OCI-LY3 (cell line): ENCODE measurements around the gene MYH15.

Experiments
- EZH2phosphoT487 ChIP-seq: fragments of 200-600 bp; shearing (Covaris generic); IDR thresholded peaks from 2 replicates; pipeline ENCODE4 v1.6.1; 2018; ENCODE audit warnings: antibody characterized with exemption, mixed run types, low read depth
- TF ChIP-seq, protein P1 (sequence below): fragments of 200-600, 300-600 bp; sonication (generic); IDR thresholded peaks from 2 replicates; pipeline ENCODE4 v1.5.1; 2014; ENCODE audit warnings: antibody characterized with exemption, low read length, low read depth

DNA sequence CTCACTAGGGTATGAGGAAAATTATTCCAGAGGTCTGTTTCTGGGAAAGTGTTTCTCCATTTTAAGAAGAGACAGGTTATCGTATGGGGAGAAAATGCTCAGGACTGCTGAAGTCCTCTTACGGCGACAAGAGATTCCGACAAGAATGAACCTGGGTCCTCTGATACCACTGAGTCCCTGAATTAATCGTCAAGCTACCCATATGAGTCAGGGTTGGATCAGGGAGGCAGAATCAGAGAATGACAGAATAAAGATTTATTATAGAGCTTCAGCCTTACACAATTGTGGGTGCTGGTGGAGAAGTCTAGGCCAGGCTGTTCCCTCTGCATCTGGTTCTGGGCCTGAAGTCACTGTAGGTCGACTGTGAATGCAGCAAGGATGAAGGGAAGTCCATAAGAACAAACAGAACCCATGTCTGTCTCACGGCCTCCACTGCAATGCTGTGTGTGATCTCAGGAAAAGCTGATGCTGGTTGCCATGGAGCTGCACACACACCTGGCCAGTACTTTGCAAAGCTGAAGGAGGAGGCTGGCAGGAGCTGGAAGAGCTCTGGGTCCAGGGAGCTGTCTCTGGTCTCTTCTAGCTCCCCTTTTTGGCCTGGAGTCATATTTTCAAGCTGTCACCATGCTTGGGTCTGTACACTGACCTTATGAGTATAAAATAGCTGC is 130.1 kb downstream of the MYH15 start:
- TF ChIP-seq, protein P1, sequence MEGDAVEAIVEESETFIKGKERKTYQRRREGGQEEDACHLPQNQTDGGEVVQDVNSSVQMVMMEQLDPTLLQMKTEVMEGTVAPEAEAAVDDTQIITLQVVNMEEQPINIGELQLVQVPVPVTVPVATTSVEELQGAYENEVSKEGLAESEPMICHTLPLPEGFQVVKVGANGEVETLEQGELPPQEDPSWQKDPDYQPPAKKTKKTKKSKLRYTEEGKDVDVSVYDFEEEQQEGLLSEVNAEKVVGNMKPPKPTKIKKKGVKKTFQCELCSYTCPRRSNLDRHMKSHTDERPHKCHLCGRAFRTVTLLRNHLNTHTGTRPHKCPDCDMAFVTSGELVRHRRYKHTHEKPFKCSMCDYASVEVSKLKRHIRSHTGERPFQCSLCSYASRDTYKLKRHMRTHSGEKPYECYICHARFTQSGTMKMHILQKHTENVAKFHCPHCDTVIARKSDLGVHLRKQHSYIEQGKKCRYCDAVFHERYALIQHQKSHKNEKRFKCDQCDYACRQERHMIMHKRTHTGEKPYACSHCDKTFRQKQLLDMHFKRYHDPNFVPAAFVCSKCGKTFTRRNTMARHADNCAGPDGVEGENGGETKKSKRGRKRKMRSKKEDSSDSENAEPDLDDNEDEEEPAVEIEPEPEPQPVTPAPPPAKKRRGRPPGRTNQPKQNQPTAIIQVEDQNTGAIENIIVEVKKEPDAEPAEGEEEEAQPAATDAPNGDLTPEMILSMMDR: no peak
- TF ChIP-seq EZH2phosphoT487: no peak
